Activated CD4-positive, alpha-beta T cell treated with anti-CD3 and anti-CD28 coated beads for 36 hours (primary cell): ENCODE data around the gene DCAF10. TPM values are rescaled to one million over a fixed set of nuclear protein-coding genes. Genes with fewer than 3 reads are reported as not detected.
A peak's percentile ranks its signal among the peaks of the same experiment; 100 is the strongest.
"Not testable (repeated sequence)": the region's sequence is repeated elsewhere in the genome, so short reads cannot be mapped to it uniquely, and the experiment has no call there.

ENCODE experiments used
- ATAC-seq: fragments of 200-7000 bp; cut with Tn5 transposase; one replicate; pipeline ENCODE4 v1.10.0; 2021; ENCODE audit warnings: mild to moderate bottlenecking, moderate library complexity
- CTCF ChIA-PET: fragments of 350-600 bp; sonication (Branson Sonifier 250); formaldehyde crosslinking; loops from one replicate; lab custom pipeline; 2021; ENCODE audit warnings: antibody characterized with exemption; lab: Charles Lee
- POLR2A ChIA-PET: fragments of 350-600 bp; sonication (Branson Sonifier 250); formaldehyde crosslinking; loops from one replicate; lab custom pipeline; 2021; ENCODE audit warnings: antibody characterized with exemption, inconsistent platforms; lab: Charles Lee
- DNase-seq: peaks from one replicate; pipeline ENCODE4 v3.0.0-alpha.2; 2020
- H3K27ac Mint-ChIP-seq: one replicate; pipeline ENCODE4 v1.8.0; 2021; ENCODE audit warnings: mixed read lengths
- H3K27me3 Mint-ChIP-seq: one replicate; pipeline ENCODE4 v1.8.0; 2021; ENCODE audit warnings: mixed read lengths
- H3K36me3 Mint-ChIP-seq: one replicate; pipeline ENCODE4 v1.8.0; 2021; ENCODE audit warnings: low read depth, mixed read lengths
- H3K4me1 Mint-ChIP-seq: one replicate; pipeline ENCODE4 v1.8.0; 2021; ENCODE audit warnings: mixed read lengths
- H3K4me3 Mint-ChIP-seq: one replicate; pipeline ENCODE4 v1.8.0; 2021; ENCODE audit warnings: mild to moderate bottlenecking, moderate library complexity, mixed read lengths
- H3K9me3 Mint-ChIP-seq: one replicate; pipeline ENCODE4 v1.8.0; 2021; ENCODE audit warnings: low read depth, mixed read lengths
- intact Hi-C, 2 experiments: fragments of 100-400 bp; cut with DNase I in 1 of 2; cut with micrococcal nuclease in 1 of 2; formaldehyde crosslinking; loops; one replicate each; pipeline versions ENCODE4 v1.14.2 to v1.15.1; 2022 to 2024; cut with DNase I, micrococcal nuclease
- total RNA-seq, 2 experiments: library from RNA; stranded (reverse); gene quantifications; one replicate each; pipeline ENCODE4 v1.2.3, GENCODE V29; 2021

Gene DCAF10
- total RNA-seq, 2 experiments from 2014 or later = 13.9 to 15.4 TPM

GRCh38 chr9:37792122-37792521 lies 8.5 kb upstream of the DCAF10 start:
- Mint-ChIP-seq H3K4me3 (no peak overlapping the region), H3K4me1 (no peaks in the 10 kb centered on the region), H3K27me3 (no peaks in the 10 kb centered on the region), H3K36me3 (no peaks in the 10 kb centered on the region), H3K9me3 (no peaks in the 10 kb centered on the region), H3K27ac (no peak overlapping the region)
- no peak for ATAC-seq
- POLR2A ChIA-PET = no interaction called here
- intact Hi-C loops = no loop called here
- DNase-seq = no peak
- CTCF ChIA-PET = no interaction called here

- H3K4me1 Mint-ChIP-seq = peaks cover 10% of the 10 kb centered on the region
- no peaks in the 10 kb centered on the region for H3K9me3 Mint-ChIP-seq
- no peak for DNase-seq
- H3K4me3 Mint-ChIP-seq = no peak overlapping the region
- H3K27me3 Mint-ChIP-seq = no peaks in the 10 kb centered on the region
- intact Hi-C loops = no loop called here
- no peak for ATAC-seq
- CTCF ChIA-PET = interaction anchor here (0.7 kb wide), 1 partner anchor 9 kb away, joined by 3 read pairs; no protein-coding TSS in a partner anchor
- H3K27ac Mint-ChIP-seq = no peak overlapping the region
- POLR2A ChIA-PET = no interaction called here
- H3K36me3 Mint-ChIP-seq = peaks cover 3% of the 10 kb centered on the region
Observed at GRCh38 chr9:37796232-37796631, 4.4 kb upstream of the DCAF10 start.

DNA sequence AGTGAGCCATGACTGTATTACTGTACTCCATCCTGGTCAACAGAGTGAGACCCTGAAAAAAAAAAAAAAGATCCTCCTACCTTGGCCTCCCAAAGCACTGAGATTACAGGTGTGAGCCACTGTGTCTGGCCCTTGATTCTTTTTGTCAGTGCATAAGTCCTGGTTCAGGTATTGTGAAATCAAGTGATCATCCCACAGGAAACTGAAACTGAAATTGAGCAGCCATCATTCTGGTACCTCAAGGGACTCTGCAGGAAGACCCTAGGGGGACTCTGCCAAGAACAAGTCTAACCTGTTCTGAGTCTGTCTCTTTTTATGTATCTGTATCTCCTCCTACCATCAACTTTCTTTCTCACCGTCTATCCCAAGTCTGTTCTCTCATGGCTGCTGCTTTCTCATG lies 1.9 kb upstream of the DCAF10 start:
- H3K4me3 Mint-ChIP-seq = no peak overlapping the region
- ChIA-PET CTCF (no interaction called here), POLR2A (no interaction called here)
- no peaks in the 10 kb centered on the region for H3K9me3 Mint-ChIP-seq
- H3K4me1 Mint-ChIP-seq = peaks cover 27% of the 10 kb centered on the region
- intact Hi-C loops = no loop called here
- ATAC-seq = no peak
- DNase-seq = no peak
- H3K27ac Mint-ChIP-seq = no peak overlapping the region
- peaks cover 3% of the 10 kb centered on the region for H3K36me3 Mint-ChIP-seq
- no peaks in the 10 kb centered on the region for H3K27me3 Mint-ChIP-seq

DNA sequence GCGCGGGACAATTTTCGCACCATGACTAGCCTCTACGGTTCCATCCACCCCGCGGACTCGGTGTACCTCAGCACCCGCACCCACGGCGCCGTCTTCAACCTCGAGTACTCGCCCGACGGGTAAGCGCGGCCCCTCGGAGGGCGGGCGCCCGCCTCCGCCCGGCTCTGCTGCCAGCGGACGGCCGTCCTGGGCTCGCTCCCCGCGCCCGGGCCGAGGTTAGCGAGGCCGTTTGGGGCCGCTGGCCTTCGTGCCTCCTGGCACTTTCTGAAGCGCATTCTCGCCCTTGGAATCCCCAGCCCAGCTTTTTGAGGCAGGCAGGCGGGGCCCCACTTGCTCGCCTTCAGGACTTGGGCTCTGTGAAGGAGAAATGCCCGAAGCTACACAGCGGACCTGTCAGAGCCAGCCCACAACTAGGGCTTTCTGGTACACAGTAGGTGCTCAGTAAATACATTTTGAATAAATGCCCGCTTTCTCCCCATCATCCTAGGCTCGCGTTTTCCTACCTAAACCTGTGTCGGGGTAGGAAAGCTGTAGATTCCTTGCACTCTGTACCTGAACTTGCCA lies 772 bp downstream of the DCAF10 start:
- DNase-seq (peak; percentile 62), ATAC-seq (peak; percentile 45)
- no peaks in the 10 kb centered on the region for H3K9me3 Mint-ChIP-seq
- H3K27me3 Mint-ChIP-seq = no peaks in the 10 kb centered on the region
- ChIA-PET CTCF (interaction anchor here (1.6 kb wide), 1 partner anchor 53 kb away, joined by 5 read pairs; no protein-coding TSS in a partner anchor), POLR2A (interaction anchor here (2.0 kb wide), 1 partner anchor 16 kb away, joined by 10 read pairs; the partner anchor contains the start of gene EXOSC3)
- H3K4me3 Mint-ChIP-seq = peak overlapping the region; percentile 90
- peak overlapping the region; percentile 80 for H3K27ac Mint-ChIP-seq
- intact Hi-C loops = loop anchor here (1.0 to 5.0 kb wide), 5 partner anchors 49 to 266 kb away; partner anchors contain the start of genes SHB (in 1 of the 2), SLC25A51 (in 1 of the 2), TOMM5 (in 1 of the 2) and TRMT10B (in 1 of the 2)
- peaks cover 7% of the 10 kb centered on the region for H3K36me3 Mint-ChIP-seq
- H3K4me1 Mint-ChIP-seq = peaks cover 39% of the 10 kb centered on the region

DNA sequence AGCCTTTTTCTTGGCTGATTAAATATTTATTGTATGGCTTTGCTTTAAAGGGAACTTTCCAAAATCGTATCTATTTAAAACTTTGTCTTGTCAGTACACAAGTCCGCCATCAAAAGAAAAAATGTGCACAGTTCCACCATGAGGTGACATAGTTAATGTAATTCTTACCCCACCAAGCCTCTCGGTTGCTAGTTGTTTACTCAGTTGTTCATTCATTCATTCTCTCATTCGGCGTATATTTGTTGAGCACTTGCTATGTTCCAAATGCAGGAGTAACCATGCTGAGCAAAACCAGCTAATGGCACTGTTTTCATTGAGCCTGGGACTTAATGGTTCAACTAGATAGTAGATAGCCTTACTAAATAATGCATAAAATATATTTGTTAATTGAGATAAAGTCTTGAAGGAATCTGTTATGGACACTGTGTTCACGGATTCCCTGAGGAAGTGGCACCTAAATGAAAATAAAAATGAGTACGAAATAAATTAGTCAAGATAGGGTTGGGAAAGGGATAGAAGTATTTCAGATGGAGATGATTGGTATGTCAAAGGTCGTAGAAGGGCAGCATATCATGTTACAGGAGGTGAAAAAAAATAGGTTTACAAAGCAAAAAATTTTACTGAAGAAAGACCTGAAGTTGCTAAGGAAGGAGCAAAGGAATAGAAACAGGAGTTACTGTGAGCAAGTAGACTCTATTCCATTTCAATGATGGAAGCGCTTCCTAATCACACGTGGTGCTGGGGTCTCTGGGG lies 1.5 kb downstream of the DCAF10 start:
- CTCF ChIA-PET = interaction anchor here (1.6 kb wide), 1 partner anchor 54 kb away, joined by 5 read pairs; no protein-coding TSS in a partner anchor
- H3K27me3 Mint-ChIP-seq = no peaks in the 10 kb centered on the region
- peak overlapping the region; percentile 90 for H3K4me3 Mint-ChIP-seq
- ATAC-seq (no peak), DNase-seq (no peak)
- H3K27ac Mint-ChIP-seq = peak overlapping the region; percentile 80
- intact Hi-C loops = loop anchor here (1.0 to 5.0 kb wide), 5 partner anchors 50 to 265 kb away; partner anchors contain the start of genes SHB (in 1 of the 2), SLC25A51 (in 1 of the 2), TOMM5 (in 1 of the 2) and TRMT10B (in 1 of the 2)
- POLR2A ChIA-PET = interaction anchor here (2.0 kb wide), 1 partner anchor 17 kb away, joined by 10 read pairs; the partner anchor contains the start of gene EXOSC3
- peaks cover 7% of the 10 kb centered on the region for H3K36me3 Mint-ChIP-seq
- no peaks in the 10 kb centered on the region for H3K9me3 Mint-ChIP-seq
- peaks cover 42% of the 10 kb centered on the region for H3K4me1 Mint-ChIP-seq

DNA sequence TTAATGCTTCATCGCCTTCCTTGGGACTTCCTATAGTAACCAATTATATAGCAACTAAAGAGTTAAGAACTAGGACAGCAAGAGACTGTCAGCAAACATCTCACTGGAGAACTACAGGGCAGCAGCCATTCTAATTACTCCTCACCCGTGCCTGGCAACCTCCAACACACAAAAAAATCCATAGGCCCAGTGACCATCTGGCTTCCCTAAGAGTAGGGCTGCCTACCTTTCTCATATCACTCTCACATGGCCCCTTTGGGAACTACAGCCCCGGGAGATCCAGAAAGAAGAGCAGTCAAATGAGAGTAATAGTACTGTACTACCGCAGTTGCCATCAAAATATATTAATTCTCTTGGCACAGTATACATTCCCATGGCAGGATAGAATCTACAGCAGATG lies 5.7 kb downstream of the DCAF10 start:
- Mint-ChIP-seq H3K4me1 (peaks cover 37% of the 10 kb centered on the region), H3K4me3 (no peak overlapping the region), H3K9me3 (no peaks in the 10 kb centered on the region), H3K27me3 (no peaks in the 10 kb centered on the region), H3K36me3 (peaks cover 9% of the 10 kb centered on the region), H3K27ac (no peak overlapping the region)
- DNase-seq = no peak
- ChIA-PET POLR2A (no interaction called here), CTCF (interaction anchor here (0.9 kb wide), 1 partner anchor 33 kb away, joined by 3 read pairs; no protein-coding TSS in a partner anchor)
- no peak for ATAC-seq
- intact Hi-C loops = no loop called here

DNA sequence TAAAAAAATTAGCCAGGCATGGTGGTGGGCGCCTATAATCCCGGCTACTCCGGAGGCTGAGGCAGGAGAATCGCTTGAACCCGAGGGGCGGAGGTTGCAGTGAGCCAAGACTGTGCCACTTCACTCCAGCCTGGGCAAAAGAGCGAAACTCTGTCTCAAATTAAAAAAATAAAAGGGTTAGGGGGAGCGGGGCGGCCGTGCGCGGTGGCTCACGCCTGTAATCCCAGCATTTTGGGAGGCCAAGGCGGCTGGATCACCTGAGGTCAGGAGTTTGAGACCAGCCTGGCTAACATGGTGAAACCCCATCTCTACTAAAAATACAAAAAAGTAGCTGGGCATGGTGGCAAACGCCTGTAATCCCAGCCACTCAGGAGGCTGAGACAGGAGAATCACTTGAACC lies 9.1 kb downstream of the DCAF10 start:
- H3K9me3 Mint-ChIP-seq, H3K4me3 Mint-ChIP-seq, DNase-seq, H3K27me3 Mint-ChIP-seq, ATAC-seq, H3K27ac Mint-ChIP-seq, intact Hi-C loops: not testable (repeated sequence)
- Mint-ChIP-seq H3K36me3 (peaks cover 13% of the 10 kb centered on the region), H3K4me1 (peaks cover 19% of the 10 kb centered on the region)
- CTCF ChIA-PET = interaction anchor here (0.7 to 0.9 kb wide), 2 partner anchors 25 to 27 kb away, joined by 4 to 5 read pairs; partner anchors contain the start of gene EXOSC3
- POLR2A ChIA-PET = interaction anchor here (0.7 kb wide), 1 partner anchor 310 kb away, joined by 5 read pairs; no protein-coding TSS in a partner anchor

DNA sequence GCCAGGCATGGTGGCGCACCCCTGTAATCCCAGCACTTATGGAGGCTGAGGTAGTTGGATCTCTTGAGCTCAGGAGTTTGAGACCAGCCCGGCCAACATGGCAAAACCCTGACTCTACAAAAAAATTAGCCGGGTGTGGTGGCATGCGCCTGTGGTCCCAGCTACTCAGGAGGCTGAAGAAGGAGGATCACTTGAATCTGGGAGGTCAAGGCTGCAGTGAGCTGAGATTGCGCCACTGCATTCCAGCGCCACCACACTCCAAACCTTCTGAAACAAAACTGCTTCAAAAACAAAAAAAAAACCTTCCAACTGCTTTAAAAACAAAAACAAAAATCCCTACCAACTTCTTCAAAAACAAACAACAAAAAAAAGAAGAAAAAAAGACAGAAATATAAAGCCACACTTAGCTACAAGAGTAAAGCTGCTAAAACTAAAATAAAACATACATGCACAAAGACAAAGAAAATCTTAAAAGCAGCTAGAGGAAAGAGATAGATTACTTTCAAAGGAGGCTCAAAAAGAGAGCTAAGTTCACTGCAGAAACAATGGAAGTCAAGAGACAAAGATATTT lies 11.4 kb downstream of the DCAF10 start:
- POLR2A ChIA-PET = no interaction called here
- ATAC-seq = no peak
- Mint-ChIP-seq H3K36me3 (peaks cover 10% of the 10 kb centered on the region), H3K27me3 (no peaks in the 10 kb centered on the region), H3K9me3 (no peaks in the 10 kb centered on the region), H3K4me3 (no peak overlapping the region), H3K4me1 (peaks cover 10% of the 10 kb centered on the region), H3K27ac (peak overlapping the region; percentile 28)
- DNase-seq = no peak
- CTCF ChIA-PET = interaction anchor here (0.6 to 1.2 kb wide), 3 partner anchors 33 to 149 kb away, joined by 3 to 4 read pairs (median 4); no protein-coding TSS in a partner anchor
- intact Hi-C loops = no loop called here

DNA sequence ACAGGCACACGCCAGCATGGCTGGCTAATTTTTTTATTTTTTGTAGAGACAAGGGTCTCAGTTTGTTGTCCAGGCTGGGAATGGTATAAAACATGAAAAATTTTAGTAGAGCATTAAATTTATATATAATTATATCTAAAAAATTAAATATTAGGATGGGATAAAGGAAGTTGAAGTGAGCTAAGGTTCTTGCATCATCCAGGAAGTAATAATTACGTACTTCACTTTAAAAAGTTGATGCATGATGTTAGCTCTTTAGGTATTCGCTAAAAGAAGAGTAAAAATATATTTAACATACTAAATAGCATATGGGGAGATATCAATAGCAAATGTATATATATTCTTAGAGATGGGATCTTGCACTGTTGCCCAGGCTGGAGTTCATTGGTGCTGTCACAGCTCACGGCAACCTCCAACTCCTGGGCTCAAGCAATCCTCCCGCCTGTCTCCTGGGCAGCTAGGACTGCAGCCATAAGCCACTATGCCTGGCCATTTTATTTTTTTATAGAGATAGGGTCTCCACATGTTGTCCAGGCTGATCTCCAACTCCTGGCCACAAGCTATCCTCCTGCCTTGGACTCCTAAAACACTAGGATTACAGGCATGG lies 12.3 kb downstream of the DCAF10 start:
- Mint-ChIP-seq H3K4me3 (no peak overlapping the region), H3K36me3 (peaks cover 9% of the 10 kb centered on the region), H3K4me1 (peaks cover 7% of the 10 kb centered on the region), H3K27ac (no peak overlapping the region), H3K9me3 (no peaks in the 10 kb centered on the region), H3K27me3 (no peaks in the 10 kb centered on the region)
- POLR2A ChIA-PET = no interaction called here
- no peak for DNase-seq
- intact Hi-C loops = no loop called here
- CTCF ChIA-PET = interaction anchor here (0.6 to 0.7 kb wide), 2 partner anchors 8 to 74 kb away, joined by 3 read pairs; no protein-coding TSS in a partner anchor
- ATAC-seq = no peak

DNA sequence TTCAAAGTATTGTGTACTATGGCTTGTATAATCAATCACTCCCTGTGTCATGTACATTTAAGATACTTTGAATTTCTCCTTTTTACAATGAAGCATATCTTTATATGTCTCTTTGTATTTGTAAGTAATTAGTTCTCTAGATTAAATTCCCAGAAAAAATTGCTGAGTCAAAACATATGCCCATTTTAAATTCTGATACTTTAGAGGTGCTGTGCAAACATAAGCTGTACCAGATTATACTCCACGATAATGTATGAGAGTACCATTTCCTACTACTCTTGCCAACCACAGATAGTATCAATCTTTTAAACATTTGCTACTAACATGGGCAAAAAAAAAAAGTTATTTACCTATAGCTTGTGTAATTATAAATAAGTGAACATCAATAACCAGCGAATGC lies 18.3 kb downstream of the DCAF10 start:
- CTCF ChIA-PET = interaction anchor here (0.5 kb wide), 2 partner anchors 193 to 572 kb away, joined by 3 to 5 read pairs; no protein-coding TSS in a partner anchor
- H3K27me3 Mint-ChIP-seq = no peaks in the 10 kb centered on the region

DNA sequence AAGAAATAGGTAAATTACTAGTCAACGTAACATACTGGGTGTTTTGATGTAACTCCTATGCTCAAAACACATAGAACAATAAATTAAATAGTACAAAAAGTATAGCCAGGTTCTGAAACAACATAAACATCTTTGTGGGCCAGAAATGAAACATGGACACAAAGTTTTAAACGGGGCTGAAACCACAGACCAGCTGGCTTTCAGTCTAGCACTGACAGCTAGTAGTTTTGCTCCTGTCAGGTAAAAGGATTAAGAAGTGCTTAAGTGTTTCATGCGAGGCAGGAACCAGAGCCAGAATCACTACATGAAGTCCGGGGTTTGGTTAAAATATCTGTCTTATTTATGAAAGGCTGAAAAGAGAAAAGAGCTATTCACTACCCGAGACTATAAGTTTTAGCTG lies 19.5 kb downstream of the DCAF10 start:
- intact Hi-C loops = no loop called here

More for the DNA sequence above, 18.3 kb downstream of the DCAF10 start:
- no peak for ATAC-seq
- Mint-ChIP-seq H3K4me1 (no peaks in the 10 kb centered on the region), H3K36me3 (peaks cover 31% of the 10 kb centered on the region), H3K4me3 (no peak overlapping the region), H3K9me3 (no peaks in the 10 kb centered on the region), H3K27ac (no peak overlapping the region)
- no peak for DNase-seq
- POLR2A ChIA-PET = no interaction called here
- intact Hi-C loops = no loop called here

More for the DNA sequence above, 19.5 kb downstream of the DCAF10 start:
- ATAC-seq (no peak), DNase-seq (no peak)
- Mint-ChIP-seq H3K36me3 (peaks cover 41% of the 10 kb centered on the region), H3K27me3 (no peaks in the 10 kb centered on the region), H3K9me3 (no peaks in the 10 kb centered on the region), H3K27ac (no peak overlapping the region), H3K4me3 (no peak overlapping the region), H3K4me1 (no peaks in the 10 kb centered on the region)
- POLR2A ChIA-PET = no interaction called here
- CTCF ChIA-PET = interaction anchor here (0.7 kb wide), 1 partner anchor 1005 kb away, joined by 3 read pairs; no protein-coding TSS in a partner anchor
